ENCODE data around the gene AMER3. TPM values are rescaled to one million over a fixed set of nuclear protein-coding genes. Genes with fewer than 3 reads are reported as not detected.

The AMER3 gene
- total RNA-seq, 1 experiment from 2014 or later = not detected

DNA sequence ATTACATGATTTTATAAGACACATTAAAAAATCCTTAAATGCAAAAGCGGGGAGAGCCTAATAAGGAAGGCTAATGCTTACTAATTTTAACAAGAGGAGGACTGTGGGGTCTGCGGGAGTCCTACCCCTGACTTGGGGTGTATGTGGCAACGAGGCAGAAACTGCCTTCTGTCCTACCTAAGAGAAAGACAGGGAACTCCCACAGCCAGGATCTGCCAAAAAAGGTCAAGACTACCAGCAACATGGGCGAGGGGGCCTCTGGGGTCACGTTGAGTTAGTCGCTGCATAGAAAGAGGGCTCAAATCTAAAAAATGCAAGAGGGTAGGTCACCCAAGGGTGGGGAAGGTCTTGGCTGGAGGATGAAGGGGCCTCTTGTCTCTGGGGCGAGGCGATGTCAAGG, 529 bp upstream of the AMER3 start:
- peaks cover 64% of the 10 kb centered on the region for H3K27me3 ChIP-seq (replicated peaks; ENCODE audit: insufficient read depth, low read depth, low read length, poor library complexity)

DNA sequence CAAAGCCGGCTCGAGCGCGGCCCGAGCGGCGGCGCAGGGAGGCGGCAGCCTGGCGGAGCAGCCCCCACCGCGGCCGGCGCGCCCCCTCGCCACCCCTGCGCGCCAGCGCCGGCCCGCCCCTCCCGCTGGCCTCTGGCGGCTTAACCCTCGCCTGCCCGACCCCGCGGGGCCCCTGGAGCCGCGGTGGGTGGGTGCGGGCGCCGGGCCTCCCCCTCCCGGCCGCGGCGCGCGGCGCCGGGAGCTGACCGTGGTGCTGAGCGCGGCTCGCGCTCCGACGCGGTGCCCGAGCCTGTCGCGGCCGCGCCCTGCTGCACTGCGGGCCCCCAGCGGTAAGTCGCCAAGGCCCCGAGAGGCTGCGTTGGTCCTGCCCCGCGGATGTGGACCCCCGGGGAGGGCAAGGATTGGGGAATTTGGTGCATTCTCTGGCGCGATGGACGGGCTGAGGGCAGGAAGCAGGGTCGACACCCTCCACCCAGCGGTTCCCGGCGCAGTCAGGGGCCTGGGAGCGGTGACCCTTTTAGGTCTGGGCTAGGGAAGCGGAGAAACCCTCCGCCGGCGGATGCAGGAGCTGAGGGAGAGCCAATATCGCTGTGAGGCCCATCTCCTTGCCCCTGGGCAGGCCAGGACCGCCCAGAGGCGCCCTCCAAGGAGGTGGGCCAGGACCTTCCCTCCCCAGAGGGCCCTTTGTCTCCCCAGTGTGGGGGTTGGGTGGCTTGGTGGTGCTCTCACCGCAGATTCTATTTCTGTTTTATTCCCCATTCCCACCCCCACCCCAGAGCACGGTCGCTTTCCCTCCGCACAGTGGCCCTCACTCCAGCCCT, 923 bp downstream of the AMER3 start:
- POLR2A ChIA-PET (ENCODE audit: low non-redundant PET) = no interaction called here
- TF ChIP-seq, protein P1, sequence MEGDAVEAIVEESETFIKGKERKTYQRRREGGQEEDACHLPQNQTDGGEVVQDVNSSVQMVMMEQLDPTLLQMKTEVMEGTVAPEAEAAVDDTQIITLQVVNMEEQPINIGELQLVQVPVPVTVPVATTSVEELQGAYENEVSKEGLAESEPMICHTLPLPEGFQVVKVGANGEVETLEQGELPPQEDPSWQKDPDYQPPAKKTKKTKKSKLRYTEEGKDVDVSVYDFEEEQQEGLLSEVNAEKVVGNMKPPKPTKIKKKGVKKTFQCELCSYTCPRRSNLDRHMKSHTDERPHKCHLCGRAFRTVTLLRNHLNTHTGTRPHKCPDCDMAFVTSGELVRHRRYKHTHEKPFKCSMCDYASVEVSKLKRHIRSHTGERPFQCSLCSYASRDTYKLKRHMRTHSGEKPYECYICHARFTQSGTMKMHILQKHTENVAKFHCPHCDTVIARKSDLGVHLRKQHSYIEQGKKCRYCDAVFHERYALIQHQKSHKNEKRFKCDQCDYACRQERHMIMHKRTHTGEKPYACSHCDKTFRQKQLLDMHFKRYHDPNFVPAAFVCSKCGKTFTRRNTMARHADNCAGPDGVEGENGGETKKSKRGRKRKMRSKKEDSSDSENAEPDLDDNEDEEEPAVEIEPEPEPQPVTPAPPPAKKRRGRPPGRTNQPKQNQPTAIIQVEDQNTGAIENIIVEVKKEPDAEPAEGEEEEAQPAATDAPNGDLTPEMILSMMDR (conservative IDR thresholded peaks at IDR 0.05; ENCODE audit: low read depth, low read length) = no peak

More for the DNA sequence above, 529 bp upstream of the AMER3 start:
- DNase-seq (ENCODE audit: low spot score) = no peak
- ChIA-PET POLR2A (ENCODE audit: low non-redundant PET) (no interaction called here), CTCF (no interaction called here)
- TF ChIP-seq, protein P1 (conservative IDR thresholded peaks at IDR 0.05; ENCODE audit: low read depth, low read length) = no peak
- TF ChIP-seq EZH2 (IDR thresholded peaks at IDR 0.05; ENCODE audit: borderline replicate concordance, low read depth, low read length, poor library complexity, severe bottlenecking) = no peak
- H3K4me1 ChIP-seq (ENCODE audit: insufficient read depth, low read length, poor library complexity, severe bottlenecking) = no peaks in the 10 kb centered on the region
- H3K27ac ChIP-seq (ENCODE audit: low read depth, low read length, poor library complexity, severe bottlenecking) = no peak overlapping the region
- intact Hi-C loops (cut with micrococcal nuclease; ENCODE audit: unreplicated experiment) = no loop called here
- BruUV-seq (replicated peaks) = no TSS peak
- H3K4me3 ChIP-seq (ENCODE audit: low read depth, low read length, poor library complexity, severe bottlenecking) = no peak overlapping the region
- H3K9me3 ChIP-seq (ENCODE audit: low read depth, low read length, poor library complexity, severe bottlenecking) = no peaks in the 10 kb centered on the region
- no peaks in the 10 kb centered on the region for H3K36me3 ChIP-seq (ENCODE audit: insufficient read depth, low read length, poor library complexity, severe bottlenecking)

DNA sequence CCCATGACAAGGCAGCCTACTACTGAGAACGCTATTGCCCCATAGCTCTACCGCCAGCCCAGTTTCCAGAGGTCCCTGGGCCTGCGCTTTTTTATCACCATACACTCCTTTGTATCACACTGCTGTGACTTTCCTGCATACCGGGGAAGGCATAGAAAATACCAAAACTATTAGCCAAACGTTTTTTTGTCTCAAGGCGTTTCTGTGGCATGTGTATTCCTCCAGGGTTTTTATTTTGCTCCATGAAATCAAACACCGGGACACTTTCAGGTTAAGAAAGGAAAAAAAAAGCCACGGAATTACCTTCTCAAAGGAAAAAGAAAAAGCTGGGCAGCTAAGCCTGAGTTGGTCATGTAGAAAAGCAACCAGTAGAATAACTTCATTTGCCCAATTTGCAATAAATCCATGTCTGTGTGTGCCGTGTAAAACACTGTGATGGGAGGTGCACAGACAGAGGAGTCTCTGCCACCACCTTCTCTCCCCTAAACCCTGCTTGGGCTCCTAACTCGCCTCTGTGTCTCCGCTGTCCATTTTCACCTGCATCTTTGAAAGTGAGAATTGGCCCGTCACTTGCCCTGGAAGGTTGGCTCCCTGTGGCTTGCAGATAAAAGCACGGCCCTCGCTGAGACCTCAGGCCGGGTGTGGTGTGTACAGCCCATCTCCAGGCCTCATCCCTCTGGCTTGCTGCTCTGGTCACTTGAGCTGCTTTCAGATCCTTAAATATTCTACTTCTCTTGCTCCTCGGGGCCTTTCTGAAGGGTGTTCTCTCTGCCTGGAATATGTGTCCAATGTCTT, 1.7 kb downstream of the AMER3 start:
- Histone ChIP-seq H3K4me3 (ENCODE audit: low read depth, low read length, poor library complexity, severe bottlenecking) (no peak overlapping the region), H3K9me3 (ENCODE audit: low read depth, low read length, poor library complexity, severe bottlenecking) (no peaks in the 10 kb centered on the region), H3K27ac (ENCODE audit: low read depth, low read length, poor library complexity, severe bottlenecking) (no peak overlapping the region), H3K36me3 (ENCODE audit: insufficient read depth, low read length, poor library complexity, severe bottlenecking) (no peaks in the 10 kb centered on the region), H3K27me3 (replicated peaks; ENCODE audit: insufficient read depth, low read depth, low read length, poor library complexity) (peaks cover 76% of the 10 kb centered on the region), H3K4me1 (ENCODE audit: insufficient read depth, low read length, poor library complexity, severe bottlenecking) (no peaks in the 10 kb centered on the region)
- ChIA-PET POLR2A (ENCODE audit: low non-redundant PET) (no interaction called here), CTCF (no interaction called here)
- BruUV-seq (replicated peaks) = no TSS peak
- TF ChIP-seq EZH2 (IDR thresholded peaks at IDR 0.05; ENCODE audit: borderline replicate concordance, low read depth, low read length, poor library complexity, severe bottlenecking) = no peak
- TF ChIP-seq, protein P1 (conservative IDR thresholded peaks at IDR 0.05; ENCODE audit: low read depth, low read length) = no peak
- intact Hi-C loops (cut with micrococcal nuclease; ENCODE audit: unreplicated experiment) = no loop called here
- no peak for DNase-seq (ENCODE audit: low spot score)

More for the DNA sequence above, 923 bp downstream of the AMER3 start:
- peak; percentile 34 for DNase-seq (ENCODE audit: low spot score)
- H3K4me1 ChIP-seq (ENCODE audit: insufficient read depth, low read length, poor library complexity, severe bottlenecking) = no peaks in the 10 kb centered on the region
- H3K4me3 ChIP-seq (ENCODE audit: low read depth, low read length, poor library complexity, severe bottlenecking) = no peak overlapping the region
- BruUV-seq (replicated peaks) = no TSS peak
- H3K27me3 ChIP-seq (replicated peaks; ENCODE audit: insufficient read depth, low read depth, low read length, poor library complexity) = peaks cover 76% of the 10 kb centered on the region
- no peaks in the 10 kb centered on the region for H3K9me3 ChIP-seq (ENCODE audit: low read depth, low read length, poor library complexity, severe bottlenecking)
- intact Hi-C loops (cut with micrococcal nuclease; ENCODE audit: unreplicated experiment) = no loop called here
- no peaks in the 10 kb centered on the region for H3K36me3 ChIP-seq (ENCODE audit: insufficient read depth, low read length, poor library complexity, severe bottlenecking)
- CTCF ChIA-PET = interaction anchor here (0.5 kb wide), 1 partner anchor 39 kb away, joined by 4 read pairs; no protein-coding TSS in a partner anchor
- no peak overlapping the region for H3K27ac ChIP-seq (ENCODE audit: low read depth, low read length, poor library complexity, severe bottlenecking)
